Effector memory CD8-positive, alpha-beta T cell (primary cell): ENCODE measurements around the gene FASN.

Experiments used
- ATAC-seq: fragments of 150-1000 bp; cut with Tn5 transposase; replicated peaks from 2 replicates; pipeline ENCODE4 v1.10.0; 2021; ENCODE audit warnings: mild to moderate bottlenecking, moderate library complexity
- DNase-seq, 3 experiments: peaks; one replicate each; pipeline ENCODE4 v3.0.0; 2021
- H3K27ac Mint-ChIP-seq, 2 donors: one replicate each; pipeline ENCODE4 v1.8.0; 2022; ENCODE audit warnings: mild to moderate bottlenecking in 2 of 2, mixed read lengths in 2 of 2, moderate library complexity in 2 of 2
- H3K27me3 Mint-ChIP-seq, 2 donors: one replicate each; pipeline ENCODE4 v1.8.0; 2022; ENCODE audit warnings: mixed read lengths in 2 of 2
- H3K36me3 Mint-ChIP-seq: one replicate; pipeline ENCODE4 v1.8.0; 2022; ENCODE audit warnings: mild to moderate bottlenecking, moderate library complexity, mixed read lengths; ENCODE audit not compliant: insufficient read depth
- H3K4me1 Mint-ChIP-seq, 2 donors: one replicate each; pipeline ENCODE4 v1.8.0; 2022; ENCODE audit warnings: low read depth in 2 of 2, mixed read lengths in 2 of 2
- H3K4me3 Mint-ChIP-seq, 2 donors: one replicate each; pipeline ENCODE4 v1.8.0; 2022; ENCODE audit warnings: mild to moderate bottlenecking in 2 of 2, mixed read lengths in 2 of 2, moderate library complexity in 2 of 2
- H3K9me3 Mint-ChIP-seq, 2 donors: one replicate each; pipeline ENCODE4 v1.8.0; 2022; ENCODE audit warnings: mixed read lengths in 2 of 2

FASN gene

GRCh38 chr17:82076785-82077591 is 21.0 kb downstream of the FASN start:
- DNase-seq, result no peak
- no peak for ATAC-seq
- Mint-ChIP-seq H3K4me1 (no peaks in the 10 kb centered on the region), H3K9me3 (no peaks in the 10 kb centered on the region), H3K27ac (no peak overlapping the region), H3K27me3 (no peaks in the 10 kb centered on the region), H3K4me3 (no peak overlapping the region), H3K36me3 (peaks cover 18% of the 10 kb centered on the region)

- Mint-ChIP-seq H3K4me1 (no peaks in the 10 kb centered on the region), H3K27me3 (no peaks in the 10 kb centered on the region), H3K36me3 (peaks cover 17% of the 10 kb centered on the region), H3K27ac (peak overlapping the region in 1 of 2 donors; percentile 13), H3K4me3 (no peak overlapping the region), H3K9me3 (no peaks in the 10 kb centered on the region)
- no peak for DNase-seq
- ATAC-seq, result no peak
These were observed 21.8 kb downstream of the FASN start for GRCh38 chr17:82076018-82076784.

- DNase-seq (no peak), ATAC-seq (no peak)
- H3K4me1 Mint-ChIP-seq, result no peaks in the 10 kb centered on the region
- H3K4me3 Mint-ChIP-seq, result no peak overlapping the region
- no peak overlapping the region for H3K27ac Mint-ChIP-seq
- peaks cover 6% of the 10 kb centered on the region for H3K36me3 Mint-ChIP-seq
- no peaks in the 10 kb centered on the region for H3K27me3 Mint-ChIP-seq
- H3K9me3 Mint-ChIP-seq, result no peaks in the 10 kb centered on the region
These were observed 24.6 kb downstream of the FASN start for GRCh38 chr17:82073446-82073845.

GRCh38 chr17:82072827-82073226 is 25.2 kb downstream of the FASN start:
- Mint-ChIP-seq H3K27ac (no peak overlapping the region), H3K36me3 (peaks cover 6% of the 10 kb centered on the region), H3K4me3 (no peak overlapping the region), H3K4me1 (no peaks in the 10 kb centered on the region), H3K27me3 (no peaks in the 10 kb centered on the region), H3K9me3 (no peaks in the 10 kb centered on the region)
- ATAC-seq (no peak), DNase-seq (no peak)

- ATAC-seq, result no peak
- H3K4me1 Mint-ChIP-seq, result no peaks in the 10 kb centered on the region
- H3K9me3 Mint-ChIP-seq, result no peaks in the 10 kb centered on the region
- no peak overlapping the region for H3K4me3 Mint-ChIP-seq
- DNase-seq, result no peak
- H3K27ac Mint-ChIP-seq, result no peak overlapping the region
- peaks cover 10% of the 10 kb centered on the region for H3K36me3 Mint-ChIP-seq
- H3K27me3 Mint-ChIP-seq, result no peaks in the 10 kb centered on the region
These were observed 27.4 kb downstream of the FASN start for GRCh38 chr17:82070611-82071010.

- H3K4me3 Mint-ChIP-seq, result peak within 1 kb of the TSS; percentile 82 to 84
These were observed 32.3 kb downstream of the FASN start, which contains the start of gene DUS1L for GRCh38 chr17:82065638-82066303. TSS of gene DUS1L (minus strand) at chr17:82065804. CDS start at chr17:82065059, 745 bp downstream.

GRCh38 chr17:82065193-82065637 is 32.8 kb downstream of the FASN start:
- DNase-seq (peak in 1 of 3 experiments; percentile 26), ATAC-seq (peak; percentile 71)
- Mint-ChIP-seq H3K27ac (peak overlapping the region in 1 of 2 donors; percentile 95), H3K4me1 (peaks cover 7 to 9% of the 10 kb centered on the region in 2 donors), H3K27me3 (no peaks in the 10 kb centered on the region), H3K36me3 (peaks cover 17% of the 10 kb centered on the region), H3K9me3 (no peaks in the 10 kb centered on the region), H3K4me3 (peak overlapping the region; percentile 57 to 68)

More at GRCh38 chr17:82065638-82066303, 32.3 kb downstream of the FASN start, which contains the start of gene DUS1L:
- Mint-ChIP-seq H3K27me3 (no peaks in the 10 kb centered on the region), H3K9me3 (no peaks in the 10 kb centered on the region), H3K36me3 (peaks cover 14% of the 10 kb centered on the region), H3K4me1 (peaks cover 7 to 8% of the 10 kb centered on the region in 2 donors), H3K27ac (peak within 1 kb of the TSS; percentile 94 to 95)
- ATAC-seq, result peak; percentile 89
- DNase-seq, result peak; percentile 64 to 72 (median 72)

- no peak for ATAC-seq
These were observed 33.4 kb downstream of the FASN start for GRCh38 chr17:82064433-82065192.

GRCh38 chr17:82063424-82064415 is 34.3 kb downstream of the FASN start:
- Mint-ChIP-seq H3K9me3 (no peaks in the 10 kb centered on the region), H3K27me3 (no peaks in the 10 kb centered on the region), H3K4me1 (peaks cover 7 to 12% of the 10 kb centered on the region in 2 donors), H3K36me3 (peaks cover 20% of the 10 kb centered on the region), H3K4me3 (peak overlapping the region; percentile 57 to 68), H3K27ac (peak overlapping the region in 1 of 2 donors; percentile 83)
- ATAC-seq (no peak), DNase-seq (no peak)

More at GRCh38 chr17:82064433-82065192, 33.4 kb downstream of the FASN start:
- H3K27ac Mint-ChIP-seq, result peak overlapping the region; percentile 35 to 83
- H3K4me3 Mint-ChIP-seq, result peak overlapping the region; percentile 57 to 68
- no peaks in the 10 kb centered on the region for H3K9me3 Mint-ChIP-seq
- no peak for DNase-seq
- H3K27me3 Mint-ChIP-seq, result no peaks in the 10 kb centered on the region
- peaks cover 7 to 12% of the 10 kb centered on the region in 2 donors for H3K4me1 Mint-ChIP-seq
- peaks cover 20% of the 10 kb centered on the region for H3K36me3 Mint-ChIP-seq

- peaks cover 20% of the 10 kb centered on the region for H3K36me3 Mint-ChIP-seq
- H3K9me3 Mint-ChIP-seq, result no peaks in the 10 kb centered on the region
- DNase-seq (no peak), ATAC-seq (no peak)
- H3K27me3 Mint-ChIP-seq, result no peaks in the 10 kb centered on the region
- H3K4me1 Mint-ChIP-seq, result peaks cover 7 to 12% of the 10 kb centered on the region in 2 donors
- no peak overlapping the region for H3K27ac Mint-ChIP-seq
- H3K4me3 Mint-ChIP-seq, result no peak overlapping the region
These were observed 35.1 kb downstream of the FASN start for GRCh38 chr17:82062984-82063368.

GRCh38 chr17:82062076-82062983 is 35.7 kb downstream of the FASN start:
- no peaks in the 10 kb centered on the region for H3K27me3 Mint-ChIP-seq
- no peak for ATAC-seq
- peaks cover 25% of the 10 kb centered on the region for H3K36me3 Mint-ChIP-seq
- H3K27ac Mint-ChIP-seq, result no peak overlapping the region
- H3K4me1 Mint-ChIP-seq, result peaks cover 7 to 12% of the 10 kb centered on the region in 2 donors
- DNase-seq, result no peak
- H3K9me3 Mint-ChIP-seq, result no peaks in the 10 kb centered on the region
- H3K4me3 Mint-ChIP-seq, result no peak overlapping the region
